GM12878 (cell line): Measurements from ENCODE around the gene PPP1R1A. TPM values are rescaled to one million over a fixed set of nuclear protein-coding genes. Genes with fewer than 3 reads are reported as not detected.

Experiments
- ATAC-seq: fragments of 200-7000 bp; cut with Tn5 transposase; 3 replicates; pipeline ENCODE4 v1.9.1; 2020; ENCODE audit warnings: mild to moderate bottlenecking, moderate library complexity
- BruUV-seq: library from RNA; stranded (reverse); fragments of 400-500 nt; replicated peaks from 2 replicates; lab custom pipeline; 2021; lab: Mats Ljungman, UMichigan
- CTCF ChIA-PET: fragments of 300-600 bp; sonication (Branson Sonifier 250); formaldehyde crosslinking; extraction: SDS; loops from one replicate; lab custom pipeline; 2021; ENCODE audit warnings: inconsistent platforms; lab: Yijun Ruan, JAX
- POLR2A ChIA-PET: fragments of 350-600 bp; formaldehyde crosslinking; extraction: SDS; loops from one replicate; lab custom pipeline; 2021; ENCODE audit warnings: inconsistent platforms; lab: Charles Lee
- RAD21 ChIA-PET: fragments of 300-600 bp; sonication (Branson Sonifier 250); formaldehyde crosslinking; loops from one replicate; lab custom pipeline; 2023; ENCODE audit warnings: antibody characterized with exemption; ENCODE audit not compliant: unreplicated experiment; lab: Charles Lee
- SMC1A ChIA-PET: fragments of 300-600 bp; sonication (Branson Sonifier 250); formaldehyde crosslinking; loops from one replicate; lab custom pipeline; 2023; ENCODE audit not compliant: unreplicated experiment, uncharacterized antibody; lab: Charles Lee
- DNase-seq: peaks from one replicate; pipeline ENCODE4 v3.0.0-alpha.2; 2011; ENCODE audit warnings: low read depth, low spot score
- FAIRE-seq: peaks from 3 replicates; lab custom pipeline; 2011; peaks lifted over from hg19 to GRCh38; lab: Jason Lieb, UNC
- H2AFZ ChIP-seq: 2 replicates; pipeline ENCODE4 v1.6.0; 2011; ENCODE audit warnings: low read depth, low read length, control low read depth; ENCODE audit not compliant: control insufficient read depth
- H3K27ac ChIP-seq: 2 replicates; pipeline ENCODE4 v1.5.1; 2011; ENCODE audit warnings: control low read depth; ENCODE audit not compliant: control insufficient read depth, insufficient read depth
- H3K27me3 ChIP-seq, 2 experiments: replicated peaks in 1 of 2; 2 replicates each; pipeline versions ENCODE4 v1.6.0 to v1.6.1; 2011; ENCODE audit warnings: low read length in 1 of 2; ENCODE audit not compliant: control insufficient read depth in 2 of 2, insufficient read depth in 2 of 2
- H3K36me3 ChIP-seq, 2 experiments: 2 replicates each; pipeline ENCODE4 v1.5.1; 2011; ENCODE audit warnings: low read length in 1 of 2; ENCODE audit not compliant: control insufficient read depth in 2 of 2, insufficient read depth in 2 of 2
- H3K4me1 ChIP-seq: 2 replicates; pipeline ENCODE4 v1.6.1; 2011; ENCODE audit warnings: mild to moderate bottlenecking, low read length, moderate library complexity, mixed read lengths; ENCODE audit not compliant: control insufficient read depth, insufficient read depth
- H3K4me2 ChIP-seq: 2 replicates; pipeline ENCODE4 v1.6.0; 2011; ENCODE audit warnings: control low read depth; ENCODE audit not compliant: control insufficient read depth, insufficient read depth
- H3K4me3 ChIP-seq: fragments of 200-600 bp; sonication (generic); 2 replicates; pipeline ENCODE4 v1.5.1; 2016
- H3K79me2 ChIP-seq: 2 replicates; pipeline ENCODE4 v1.6.0; 2011; ENCODE audit warnings: low read length; ENCODE audit not compliant: control insufficient read depth, insufficient read depth
- H3K9ac ChIP-seq: 2 replicates; pipeline ENCODE4 v1.8.0; 2011; ENCODE audit warnings: low read length, control low read depth, mixed read lengths; ENCODE audit not compliant: control insufficient read depth, insufficient read depth
- H3K9me3 ChIP-seq: replicated peaks from 3 replicates; pipeline ENCODE4 v1.5.1; 2011; ENCODE audit warnings: mild to moderate bottlenecking, low read length; ENCODE audit not compliant: control insufficient read depth, insufficient read depth
- H4K20me1 ChIP-seq: 2 replicates; pipeline ENCODE4 v1.6.0; 2011; ENCODE audit not compliant: control insufficient read depth, insufficient read depth
- BCL11A ChIP-seq: IDR thresholded peaks from 2 replicates; pipeline ENCODE4 v1.6.1; 2011; ENCODE audit warnings: low read depth, low read length
- CREM ChIP-seq: IDR thresholded peaks from 2 replicates; pipeline ENCODE4 v1.6.1; 2014; ENCODE audit warnings: antibody characterized with exemption, low read depth
- ESRRA ChIP-seq: IDR thresholded peaks from 2 replicates; pipeline ENCODE4 v1.6.1; 2012; ENCODE audit warnings: mild to moderate bottlenecking, low read length, improper control_type of control experiment
- GABPA ChIP-seq: IDR thresholded peaks from 2 replicates; pipeline ENCODE4 v1.6.1; 2014; ENCODE audit warnings: antibody characterized with exemption, low read depth, mild to moderate bottlenecking, inconsistent platforms
- IKZF1 ChIP-seq: fragments of 450-650 bp; conservative IDR thresholded peaks from 2 replicates; pipeline ENCODE4 v1.6.1; 2017; ENCODE audit warnings: antibody characterized with exemption, mild to moderate bottlenecking
- KDM1A ChIP-seq: fragments of 200-600 bp; sonication (generic); IDR thresholded peaks from 2 replicates; pipeline ENCODE4 v1.6.1; 2016; ENCODE audit warnings: borderline replicate concordance
- NRF1 ChIP-seq: conservative IDR thresholded peaks from 2 replicates; pipeline ENCODE4 v1.6.1; 2011; ENCODE audit warnings: mild to moderate bottlenecking, low read depth, low read length, improper control_type of control experiment
- POLR2AphosphoS2 ChIP-seq: IDR thresholded peaks from 2 replicates; pipeline ENCODE4 v1.6.1; 2011; ENCODE audit warnings: low read depth, mild to moderate bottlenecking, low read length, improper control_type of control experiment, moderate library complexity
- POU2F2 ChIP-seq: IDR thresholded peaks from 3 replicates; pipeline ENCODE4 v1.6.1; 2011; ENCODE audit warnings: low read depth, mild to moderate bottlenecking, low read length, borderline replicate concordance
- SIX5 ChIP-seq: IDR thresholded peaks from 2 replicates; pipeline ENCODE4 v1.6.1; 2011; ENCODE audit warnings: mild to moderate bottlenecking, low read depth, low read length, moderate library complexity; ENCODE audit not compliant: severe bottlenecking
- SMC3 ChIP-seq: IDR thresholded peaks from 2 replicates; pipeline ENCODE4 v1.6.1; 2011; ENCODE audit warnings: low read length, improper control_type of control experiment, borderline replicate concordance
- SPI1 ChIP-seq: IDR thresholded peaks from 2 replicates; pipeline ENCODE4 v1.6.1; 2011; ENCODE audit warnings: low read depth, mild to moderate bottlenecking, low read length, moderate library complexity, borderline replicate concordance; ENCODE audit not compliant: insufficient read depth
- ZBTB40 ChIP-seq: fragments of 450-650 bp; IDR thresholded peaks from 2 replicates; pipeline ENCODE4 v1.6.1; 2016; ENCODE audit warnings: mild to moderate bottlenecking, moderate library complexity, borderline replicate concordance
- ZNF24 ChIP-seq: fragments of 450-650 bp; IDR thresholded peaks from 2 replicates; pipeline ENCODE4 v1.6.1; 2017; ENCODE audit warnings: antibody characterized with exemption, mild to moderate bottlenecking
- ZNF687 ChIP-seq: fragments of 450-650 bp; IDR thresholded peaks from 2 replicates; pipeline ENCODE4 v1.6.1; 2017; ENCODE audit warnings: mild to moderate bottlenecking, moderate library complexity
- WGBS: methylation state at CpG from one replicate; pipeline ENCODE4 v1.1.6; 2016; ENCODE audit warnings: low lambda C conversion rate; ENCODE audit not compliant: insufficient replicate concordance, insufficient coverage; ENCODE audit errors: missing lambda C conversion rate; 5-methylcytosine and 5-hydroxymethylcytosine counted together
- in situ Hi-C: fragments of 300-500 bp; cut with MboI; formaldehyde crosslinking; loops from 9 replicates; pipeline ENCODE4 v1.14.3; 2018; ENCODE audit warnings: mixed read lengths
- intact Hi-C: fragments of 100-400 bp; cut with micrococcal nuclease; formaldehyde crosslinking; loops from one replicate; pipeline ENCODE4 v1.14.2; 2022; ENCODE audit not compliant: unreplicated experiment
- polyA plus RNA-seq, 11 experiments: library from polyadenylated mRNA; depleted of rRNA in 4 of 11; unstranded in 6 of 11; stranded (reverse) in 5 of 11; fragments of >200 nt; fragmentation: Nextera tagmentation in 4 of 11; fragmentation: Illumina TruSeq in 1 of 11; extraction: Ambion mirVana in 4 of 11; extraction: Trizol in 1 of 11; gene quantifications; 1 replicate in 1 of 11; 2 replicates in 10 of 11; pipeline versions ENCODE4 v1.2.1 to v1.2.3, GENCODE V29; 2011 to 2016; ENCODE audit warnings: inconsistent platforms in 2 of 11, missing spikeins in 2 of 11, low read depth in 1 of 11
- total RNA-seq, 4 experiments: library from RNA; depleted of rRNA in 3 of 4; stranded (reverse); fragments of >200 nt in 3 of 4; fragmentation: Illumina TruSeq in 1 of 4; extraction: Trizol in 1 of 4; gene quantifications; 2 replicates each; pipeline versions ENCODE4 v1.2.1 to v1.2.3, GENCODE V29; 2013 to 2021

PPP1R1A gene
- total and polyA plus RNA-seq, 10 of the 15 experiments (the other 5 are each of a cell fraction or from before 2014, with no cell fraction given) = 0.03 to 0.08 (median 0.07) TPM; not detected in 7

- no peak for TF ChIP-seq GABPA
- no peak for TF ChIP-seq BCL11A
- TF ChIP-seq POLR2AphosphoS2 = no peak
- no peak for TF ChIP-seq IKZF1
- TF ChIP-seq POU2F2 = no peak
- no peak for TF ChIP-seq NRF1
- TF ChIP-seq SMC3 = no peak
These were observed 46.3 kb upstream of the PPP1R1A start, which contains the start of gene LACRT (continued) for GRCh38 chr12:54634795-54635194.

- ChIA-PET CTCF (no interaction called here), RAD21 (no interaction called here)
- TF ChIP-seq ZNF687 (no peak), CREM (no peak), SIX5 (no peak), SPI1 (no peak), ZNF24 (no peak), ESRRA (no peak), ZBTB40 (no peak), KDM1A (no peak)
These were observed 43.7 kb upstream of the PPP1R1A start for GRCh38 chr12:54631988-54632728.

More at GRCh38 chr12:54631988-54632728, 43.7 kb upstream of the PPP1R1A start:
- ChIA-PET POLR2A (no interaction called here), SMC1A (interaction anchor here (0.5 to 0.6 kb wide), 2 partner anchors 9 to 168 kb away, joined by 3 read pairs; no protein-coding TSS in a partner anchor)
- Histone ChIP-seq H3K9me3 (no peaks in the 10 kb centered on the region; the same call in 2 of the 3 replicates), H2AFZ (no peak overlapping the region), H3K27ac (no peak overlapping the region), H4K20me1 (no peaks in the 10 kb centered on the region), H3K4me1 (no peaks in the 10 kb centered on the region), H3K27me3 (no peaks in the 10 kb centered on the region; a peak in 1 of 4 replicates), H3K79me2 (no peaks in the 10 kb centered on the region), H3K9ac (no peak overlapping the region), H3K4me2 (no peak overlapping the region), H3K36me3 (no peaks in the 10 kb centered on the region), H3K4me3 (no peak overlapping the region)
- in situ Hi-C loops = no loop called here
- intact Hi-C loops = no loop called here
- FAIRE-seq (no peak), DNase-seq (no peak), ATAC-seq (no peak)
- WGBS = 33% methylated on average over 8 of the region's 8 CpGs
- BruUV-seq = no TSS peak
